SW480 (cell line): ENCODE measurements around the gene ZNF43.
"Not testable (repeated sequence)": the region's sequence is repeated elsewhere in the genome, so short reads cannot be mapped to it uniquely, and the experiment has no call there.

Experiments
- DNase-seq: peaks from one replicate; pipeline ENCODE4 v3.0.0-alpha.2; 2016; ENCODE audit warnings: low spot score

The ZNF43 gene

GRCh38 chr19:21835810-21836444, at the start of gene ZNF43:
Gene ZNF43 (minus strand): TSS chr19:21836182. CDS start chr19:21836038, 144 bp downstream.
- DNase-seq, result no peak

GRCh38 chr19:21885516-21885915, 49.5 kb upstream of the ZNF43 start:
- DNase-seq, result not testable (repeated sequence)

- not testable (repeated sequence) for DNase-seq
These were observed 48.8 kb upstream of the ZNF43 start for GRCh38 chr19:21884786-21885185.

GRCh38 chr19:21883516-21883915, 47.5 kb upstream of the ZNF43 start:
- DNase-seq, result no peak

GRCh38 chr19:21880761-21881160, 44.8 kb upstream of the ZNF43 start:
- not testable (repeated sequence) for DNase-seq

- DNase-seq, result no peak
These were observed 42.7 kb upstream of the ZNF43 start for GRCh38 chr19:21878646-21879045.

GRCh38 chr19:21877976-21878375, 42.0 kb upstream of the ZNF43 start:
- no peak for DNase-seq

GRCh38 chr19:21876608-21877007, 40.6 kb upstream of the ZNF43 start:
- not testable (repeated sequence) for DNase-seq

GRCh38 chr19:21856773-21857514, 21.0 kb upstream of the ZNF43 start:
- DNase-seq, result no peak

GRCh38 chr19:21851596-21852345, 15.8 kb upstream of the ZNF43 start:
- no peak for DNase-seq

- DNase-seq, result no peak
These were observed 14.8 kb upstream of the ZNF43 start for GRCh38 chr19:21850656-21851255.

- DNase-seq, result no peak
These were observed 12.7 kb upstream of the ZNF43 start for GRCh38 chr19:21848706-21849105.

GRCh38 chr19:21843081-21843480, 7.1 kb upstream of the ZNF43 start:
- no peak for DNase-seq

GRCh38 chr19:21841488-21842097, 5.6 kb upstream of the ZNF43 start:
- DNase-seq, result no peak

- DNase-seq, result no peak
These were observed 5.1 kb upstream of the ZNF43 start for GRCh38 chr19:21841081-21841480.

GRCh38 chr19:21839976-21840375, 4.0 kb upstream of the ZNF43 start:
- DNase-seq, result no peak

GRCh38 chr19:21838646-21839045, 2.7 kb upstream of the ZNF43 start:
- no peak for DNase-seq

GRCh38 chr19:21835429-21835809, 563 bp downstream of the ZNF43 start:
- no peak for DNase-seq

GRCh38 chr19:21833733-21834132, 2.2 kb downstream of the ZNF43 start:
- DNase-seq, result no peak

GRCh38 chr19:21824679-21825078, 11.3 kb downstream of the ZNF43 start:
- DNase-seq, result no peak

GRCh38 chr19:21823224-21823623, 12.8 kb downstream of the ZNF43 start:
- no peak for DNase-seq

- no peak for DNase-seq
These were observed 23.5 kb downstream of the ZNF43 start for GRCh38 chr19:21812448-21812847.
